DND-41 (cell line): ENCODE measurements around the gene S100Z.
"Not testable (repeated sequence)": the region's sequence is repeated elsewhere in the genome, so short reads cannot be mapped to it uniquely, and the experiment has no call there.

Experiments
- CTCF ChIP-seq: IDR thresholded peaks from 2 replicates; pipeline ENCODE4 v1.5.1; 2012; ENCODE audit warnings: borderline replicate concordance, low read length, moderate library complexity, mild to moderate bottlenecking; ENCODE audit not compliant: poor library complexity, severe bottlenecking; ENCODE audit errors: extremely low read depth
- EZH2 ChIP-seq: IDR thresholded peaks from 3 replicates; pipeline ENCODE4 v1.6.1; 2012; ENCODE audit warnings: borderline replicate concordance, low read depth, mild to moderate bottlenecking, moderate library complexity, low read length, inconsistent platforms; ENCODE audit not compliant: severe bottlenecking

- not testable (repeated sequence) for TF ChIP-seq EZH2, CTCF
These were observed 64.9 kb downstream of the S100Z start for GRCh38 chr5:76914671-76915070.
